Stomach (tissue), 9 donors: ENCODE results near the gene OTOGL. TPM values are rescaled to one million over a fixed set of nuclear protein-coding genes. Genes with fewer than 3 reads are reported as not detected.

Experiments
- DNase-seq, 2 donors: peaks; one replicate each; pipeline versions ENCODE4 v3.0.0 to v3.0.0-alpha.2; 2013 to 2019
- H3K27ac ChIP-seq, 5 donors: fragments of 200-600 bp in 4 of 5; sonication (generic) in 4 of 5; one replicate each; pipeline ENCODE4 v1.5.1; 2013 to 2019; ENCODE audit warnings: mild to moderate bottlenecking in 1 of 5, moderate library complexity in 1 of 5
- H3K27me3 ChIP-seq, 3 donors: fragments of 200-600 bp; sonication (generic); one replicate each; pipeline ENCODE4 v1.5.1; 2017 to 2019; ENCODE audit warnings: mixed run types in 1 of 3
- H3K36me3 ChIP-seq, 4 donors: fragments of 200-600 bp; sonication (generic); 1 replicate in 3 of 4; 2 replicates in 1 of 4; pipeline ENCODE4 v1.5.1; 2016 to 2019
- H3K4me1 ChIP-seq, 4 donors: fragments of 200-600 bp; sonication (generic); one replicate each; pipeline ENCODE4 v1.5.1; 2016 to 2019
- H3K4me3 ChIP-seq, 4 donors: fragments of 200-600 bp; sonication (generic) in 3 of 4; one replicate each; pipeline ENCODE4 v1.5.1; 2016 to 2019; ENCODE audit warnings: mild to moderate bottlenecking in 1 of 4
- H3K9me3 ChIP-seq, 4 donors: fragments of 200-600 bp; sonication (generic); one replicate each; pipeline ENCODE4 v1.5.1; 2016 to 2019
- EP300 ChIP-seq: sonication (generic); formaldehyde crosslinking; IDR thresholded peaks from one replicate; pipeline ENCODE4 v1.6.1; 2017; ENCODE audit warnings: antibody characterized with exemption
- POLR2A ChIP-seq, 4 donors: fragments of 450-650 bp; IDR thresholded peaks; one replicate each; pipeline ENCODE4 v1.6.1; 2016; ENCODE audit warnings: antibody characterized with exemption in 4 of 4, control low read depth in 2 of 4, mild to moderate bottlenecking in 1 of 4, moderate library complexity in 1 of 4
- POLR2AphosphoS5 ChIP-seq, 3 donors: sonication (generic); formaldehyde crosslinking; IDR thresholded peaks; one replicate each; pipeline ENCODE4 v1.6.1; 2016; ENCODE audit warnings: antibody characterized with exemption in 3 of 3
- WGBS, 5 donors: extraction: QIAGEN DNeasy Blood & Tissue Kit in 3 of 5; methylation state at CpG; one replicate each; pipeline versions ENCODE4 v1.1.5 to v1.1.7; 2013 to 2018; 5-methylcytosine and 5-hydroxymethylcytosine counted together
- intact Hi-C: fragments of 100-400 bp; cut with DNase I; formaldehyde crosslinking; loops from one replicate; pipeline ENCODE4 v1.15.1; 2023; ENCODE audit warnings: low total_unique reads
- polyA plus RNA-seq, 3 donors: library from polyadenylated mRNA; stranded (reverse); fragments of 200-250 nt; gene quantifications; one replicate each; pipeline ENCODE4 v1.2.3, GENCODE V29; 2013
- total RNA-seq, 5 donors: library from RNA; depleted of rRNA; stranded (reverse); fragments of >200 nt; gene quantifications; one replicate each; pipeline versions ENCODE4 v1.1.0 to v1.2.3, GENCODE V29; 2014 to 2016
- TF ChIP-seq, protein P1 (sequence below), 7 experiments: fragments of 450-650 bp in 4 of 7; fragments of 200-600 bp in 3 of 7; sonication (generic) in 3 of 7; IDR thresholded peaks; one replicate each; pipeline ENCODE4 v1.5.1; 2016 to 2019; ENCODE audit warnings: antibody characterized with exemption in 7 of 7, control low read depth in 2 of 7, mild to moderate bottlenecking in 1 of 7
- donor health status: healthy with polysubstance abuse.
- donor health status: Bipolar disorder and iron deficiency.
- donor health status: healthy.

OTOGL gene
- total and polyA plus RNA-seq, 8 donors = 0.58 to 1.7 (median 0.99) TPM; not detected in 4

- H3K9me3 ChIP-seq = no peaks in the 10 kb centered on the region
- no peaks in the 10 kb centered on the region for H3K36me3 ChIP-seq
- intact Hi-C loops = no loop called here
- peaks cover 0 to 13% (median 8%) of the 10 kb centered on the region in 3 donors for H3K27me3 ChIP-seq
- no peak overlapping the region for H3K27ac ChIP-seq
- TF ChIP-seq, protein P1, sequence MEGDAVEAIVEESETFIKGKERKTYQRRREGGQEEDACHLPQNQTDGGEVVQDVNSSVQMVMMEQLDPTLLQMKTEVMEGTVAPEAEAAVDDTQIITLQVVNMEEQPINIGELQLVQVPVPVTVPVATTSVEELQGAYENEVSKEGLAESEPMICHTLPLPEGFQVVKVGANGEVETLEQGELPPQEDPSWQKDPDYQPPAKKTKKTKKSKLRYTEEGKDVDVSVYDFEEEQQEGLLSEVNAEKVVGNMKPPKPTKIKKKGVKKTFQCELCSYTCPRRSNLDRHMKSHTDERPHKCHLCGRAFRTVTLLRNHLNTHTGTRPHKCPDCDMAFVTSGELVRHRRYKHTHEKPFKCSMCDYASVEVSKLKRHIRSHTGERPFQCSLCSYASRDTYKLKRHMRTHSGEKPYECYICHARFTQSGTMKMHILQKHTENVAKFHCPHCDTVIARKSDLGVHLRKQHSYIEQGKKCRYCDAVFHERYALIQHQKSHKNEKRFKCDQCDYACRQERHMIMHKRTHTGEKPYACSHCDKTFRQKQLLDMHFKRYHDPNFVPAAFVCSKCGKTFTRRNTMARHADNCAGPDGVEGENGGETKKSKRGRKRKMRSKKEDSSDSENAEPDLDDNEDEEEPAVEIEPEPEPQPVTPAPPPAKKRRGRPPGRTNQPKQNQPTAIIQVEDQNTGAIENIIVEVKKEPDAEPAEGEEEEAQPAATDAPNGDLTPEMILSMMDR (IDR thresholded peaks at IDR 0.05) = no peak
- TF ChIP-seq EP300 = no peak
- TF ChIP-seq POLR2AphosphoS5 (IDR thresholded peaks at IDR 0.05) = no peak
- TF ChIP-seq POLR2A (IDR thresholded peaks at IDR 0.05) = no peak
- 18 to 29% (median 20%) methylated on average over 18 to 20 of the region's 20 CpGs for WGBS, 5 donors
- peaks cover 0 to 7% (median 3%) of the 10 kb centered on the region in 4 donors for H3K4me1 ChIP-seq
- DNase-seq = peak in 1 of 2 donors; percentile 15
- peak overlapping the region; percentile 22 to 31 (median 28) for H3K4me3 ChIP-seq
These were observed 301.2 kb downstream of the OTOGL start for GRCh38 chr12:80400571-80400991.

GRCh38 chr12:80401191-80401590, 301.9 kb downstream of the OTOGL start:
- H3K4me1 ChIP-seq = peaks cover 0 to 7% (median 3%) of the 10 kb centered on the region in 4 donors

DNA sequence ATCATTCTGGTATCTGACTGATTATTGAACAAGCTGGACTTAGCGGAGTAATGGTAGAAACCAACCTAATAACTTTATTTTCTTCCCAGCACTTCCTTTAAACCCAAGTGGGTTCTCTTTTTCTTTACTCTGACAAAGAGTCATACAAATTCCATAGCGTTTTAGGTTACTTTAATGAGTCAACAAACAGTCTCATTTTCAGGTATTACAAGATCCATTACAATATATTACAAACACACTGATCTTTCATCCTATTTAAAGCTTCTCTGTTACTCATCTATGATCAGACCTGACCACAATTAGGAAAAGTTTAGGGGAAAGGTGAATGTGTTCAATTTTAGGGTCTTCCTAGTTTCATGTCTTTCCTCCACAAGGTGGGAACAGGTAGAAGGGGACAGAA, 305.3 kb downstream of the OTOGL start:
- peaks cover 0 to 7% (median 3%) of the 10 kb centered on the region in 4 donors for H3K4me1 ChIP-seq
- no peak overlapping the region for H3K4me3 ChIP-seq
- no peak overlapping the region for H3K27ac ChIP-seq
- TF ChIP-seq POLR2AphosphoS5 (IDR thresholded peaks at IDR 0.05) (no peak), POLR2A (IDR thresholded peaks at IDR 0.05) (no peak), EP300 (no peak)
- TF ChIP-seq, protein P1 (IDR thresholded peaks at IDR 0.05) = no peak
- intact Hi-C loops = no loop called here
- no peak for DNase-seq
- WGBS, 5 donors = 54 to 66% (median 57%) methylated on average over 2 of the region's 2 CpGs
- H3K27me3 ChIP-seq = peaks cover 0 to 13% (median 8%) of the 10 kb centered on the region in 3 donors
- no peaks in the 10 kb centered on the region for H3K36me3 ChIP-seq
- H3K9me3 ChIP-seq = no peaks in the 10 kb centered on the region

More at GRCh38 chr12:80401191-80401590, 301.9 kb downstream of the OTOGL start:
- H3K27me3 ChIP-seq = peaks cover 0 to 13% (median 8%) of the 10 kb centered on the region in 3 donors
- intact Hi-C loops = no loop called here
- no peak overlapping the region for H3K4me3 ChIP-seq
- H3K9me3 ChIP-seq = no peaks in the 10 kb centered on the region
- 75 to 79% (median 76%) methylated on average over 3 of the region's 3 CpGs for WGBS, 5 donors
- no peaks in the 10 kb centered on the region for H3K36me3 ChIP-seq
- no peak overlapping the region for H3K27ac ChIP-seq
- TF ChIP-seq POLR2A (IDR thresholded peaks at IDR 0.05) = no peak
- DNase-seq = no peak

GRCh38 chr12:80406253-80406652, 306.9 kb downstream of the OTOGL start:
- H3K4me1 ChIP-seq = no peaks in the 10 kb centered on the region
- TF ChIP-seq, protein P1 (IDR thresholded peaks at IDR 0.05) = no peak
- TF ChIP-seq POLR2AphosphoS5 (IDR thresholded peaks at IDR 0.05) (no peak), EP300 (no peak), POLR2A (IDR thresholded peaks at IDR 0.05) (no peak)
- no peaks in the 10 kb centered on the region for H3K36me3 ChIP-seq
- H3K27me3 ChIP-seq = no peaks in the 10 kb centered on the region
- H3K9me3 ChIP-seq = no peaks in the 10 kb centered on the region
- H3K27ac ChIP-seq = no peak overlapping the region
- intact Hi-C loops = no loop called here
- no peak overlapping the region for H3K4me3 ChIP-seq
- DNase-seq = no peak

GRCh38 chr12:80411787-80412186, 312.4 kb downstream of the OTOGL start:
- no peak overlapping the region for H3K27ac ChIP-seq
- intact Hi-C loops = no loop called here
- WGBS, 5 donors = 46 to 55% (median 48%) methylated on average over 3 of the region's 3 CpGs
- no peaks in the 10 kb centered on the region for H3K27me3 ChIP-seq
- no peaks in the 10 kb centered on the region for H3K36me3 ChIP-seq
- TF ChIP-seq EP300 (no peak), POLR2A (IDR thresholded peaks at IDR 0.05) (no peak), POLR2AphosphoS5 (IDR thresholded peaks at IDR 0.05) (no peak)
- TF ChIP-seq, protein P1 (IDR thresholded peaks at IDR 0.05) = no peak
- H3K4me1 ChIP-seq = no peaks in the 10 kb centered on the region
- DNase-seq = no peak
- H3K4me3 ChIP-seq = no peak overlapping the region
- no peaks in the 10 kb centered on the region for H3K9me3 ChIP-seq
